Left forelimb (tissue), 1 donor: Measurements from ENCODE around the gene KCNAB2.
"Not testable (repeated sequence)": the region's sequence is repeated elsewhere in the genome, so short reads cannot be mapped to it uniquely, and the experiment has no call there.

ENCODE experiments used
- DNase-seq: peaks from one replicate; pipeline ENCODE4 v3.0.0-alpha.2; 2018; ENCODE audit warnings: low spot score

KCNAB2 gene

DNA sequence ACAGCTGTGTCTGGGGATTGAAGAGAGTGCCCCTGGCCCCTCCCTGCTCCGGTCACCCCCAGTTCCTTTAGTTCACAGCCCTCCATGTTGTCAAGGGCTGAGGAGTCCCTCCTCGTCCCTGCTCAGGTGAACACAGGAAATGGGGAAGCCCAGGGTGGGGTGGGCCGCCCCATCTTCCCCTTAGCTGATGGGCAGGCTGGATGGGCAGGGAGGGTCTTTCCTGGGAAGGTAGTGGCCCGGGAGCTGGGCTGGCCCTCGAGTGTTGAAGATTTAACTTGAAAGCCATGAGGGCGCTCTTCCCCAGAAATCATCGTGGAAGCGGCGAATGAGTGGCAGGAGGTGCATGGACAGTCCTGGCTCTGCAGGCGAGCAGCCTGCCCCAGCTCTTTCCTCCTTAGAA, 35.1 kb upstream of the KCNAB2 start:
- no peak for DNase-seq

DNA sequence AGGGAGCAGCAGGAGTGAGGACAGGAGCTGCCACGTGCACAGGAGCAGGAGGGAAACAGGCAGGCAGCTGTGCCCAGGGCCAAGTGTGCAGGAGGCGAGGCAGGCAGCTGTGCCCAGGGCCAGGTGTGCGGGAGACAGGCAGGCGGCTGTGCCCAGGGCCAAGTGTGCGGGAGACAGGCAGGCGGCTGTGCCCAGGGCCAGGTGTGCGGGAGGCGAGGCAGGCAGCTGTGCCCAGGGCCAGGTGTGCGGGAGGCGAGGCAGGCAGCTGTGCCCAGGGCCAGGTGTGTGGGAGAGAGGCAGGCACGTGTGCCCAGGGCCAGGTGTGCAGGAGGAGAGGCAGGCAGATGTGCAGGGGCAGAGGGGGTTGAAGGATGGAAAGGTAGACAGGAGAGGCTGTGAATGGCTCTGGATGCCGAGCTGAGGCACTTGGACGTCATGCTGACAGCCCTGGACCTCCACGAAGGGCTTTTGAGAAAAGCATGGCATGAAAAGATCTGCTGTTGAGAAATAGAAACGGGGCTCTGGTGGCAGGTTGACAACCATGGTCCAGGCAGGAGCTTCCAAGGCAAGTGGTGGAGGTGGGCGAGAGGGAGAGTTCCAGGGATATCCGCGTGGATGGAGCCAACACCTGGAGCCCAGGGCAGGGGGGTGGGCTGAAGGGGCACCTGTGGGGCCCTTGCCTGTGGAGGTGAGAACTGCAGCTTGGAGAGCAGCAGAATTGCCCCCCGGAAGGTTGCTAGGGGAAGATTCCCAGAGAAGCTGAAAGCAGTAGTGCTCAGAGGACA, 34.3 kb upstream of the KCNAB2 start:
- no peak for DNase-seq

DNA sequence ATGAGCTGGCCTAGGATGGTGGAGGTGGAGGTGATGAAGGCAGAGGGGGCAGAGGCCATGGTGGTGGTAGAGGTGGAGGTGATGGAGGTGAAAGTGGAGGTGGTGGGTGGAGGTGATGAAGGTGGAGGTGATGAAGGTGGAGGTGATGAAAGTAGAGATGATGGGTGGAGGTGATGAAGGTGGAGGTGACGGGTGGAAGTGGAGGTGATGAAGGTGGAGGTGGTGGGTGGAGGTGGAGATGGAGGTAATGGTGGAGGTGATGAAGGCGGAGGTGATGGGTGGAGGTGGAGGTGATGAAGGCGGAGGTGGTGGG, 33.8 kb upstream of the KCNAB2 start:
- no peak for DNase-seq

DNA sequence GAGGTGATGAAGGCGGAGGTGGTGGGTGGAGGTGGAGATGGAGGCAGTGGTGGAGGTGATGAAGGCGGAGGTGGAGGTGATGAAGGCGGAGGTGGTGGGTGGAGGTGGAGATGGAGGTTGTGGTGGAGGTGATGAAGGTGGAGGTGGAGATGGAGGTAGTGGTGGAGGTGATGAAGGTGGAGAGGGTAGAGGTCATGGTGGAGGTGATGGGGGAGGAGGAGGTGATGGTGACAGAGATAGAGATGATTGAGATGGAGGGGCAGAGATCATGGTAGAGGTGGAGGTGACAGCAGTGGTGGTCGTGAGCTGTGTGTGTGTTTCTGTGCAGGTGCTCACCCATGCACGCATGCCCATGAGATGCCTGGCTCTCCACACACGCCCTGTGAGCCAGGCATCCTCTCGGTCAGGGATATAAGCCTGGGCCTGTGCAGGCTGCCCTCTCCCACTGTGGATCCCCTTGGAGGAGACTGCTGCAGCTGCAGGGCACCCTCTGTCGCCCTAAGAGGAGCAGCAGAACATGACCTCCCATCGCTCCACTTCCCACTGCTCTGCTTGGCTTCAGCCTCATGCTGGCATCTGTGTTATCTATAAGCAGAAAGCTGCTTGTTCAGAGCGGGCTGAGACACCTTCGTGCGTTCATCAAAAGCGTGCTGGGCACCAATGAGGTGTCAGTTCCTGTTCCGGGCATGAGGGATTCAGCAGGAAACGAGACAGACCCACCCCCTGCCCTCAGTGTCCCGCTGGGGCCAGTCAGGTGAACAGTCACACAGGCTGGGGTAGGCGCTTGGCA, 33.0 kb upstream of the KCNAB2 start:
- no peak for DNase-seq

DNA sequence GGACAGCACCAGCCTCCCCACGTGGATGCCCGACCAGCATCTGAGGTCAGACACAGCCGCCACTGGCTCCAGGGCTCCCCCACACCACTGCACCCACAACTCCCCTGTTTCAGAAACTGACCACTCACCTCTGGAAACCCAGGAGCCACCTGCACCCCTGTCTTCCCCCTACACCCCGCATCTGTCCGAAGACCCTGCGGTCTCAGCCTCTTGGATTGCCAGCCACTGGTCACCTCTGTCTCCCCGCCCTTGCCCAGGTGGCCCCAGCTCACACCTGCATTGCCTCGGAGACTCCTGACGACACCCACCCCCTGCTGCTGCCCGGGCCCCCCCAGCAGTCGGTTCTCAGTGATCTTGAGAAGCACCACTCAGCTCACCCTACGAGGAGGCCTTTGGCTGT, 32.2 kb upstream of the KCNAB2 start:
- no peak for DNase-seq

DNA sequence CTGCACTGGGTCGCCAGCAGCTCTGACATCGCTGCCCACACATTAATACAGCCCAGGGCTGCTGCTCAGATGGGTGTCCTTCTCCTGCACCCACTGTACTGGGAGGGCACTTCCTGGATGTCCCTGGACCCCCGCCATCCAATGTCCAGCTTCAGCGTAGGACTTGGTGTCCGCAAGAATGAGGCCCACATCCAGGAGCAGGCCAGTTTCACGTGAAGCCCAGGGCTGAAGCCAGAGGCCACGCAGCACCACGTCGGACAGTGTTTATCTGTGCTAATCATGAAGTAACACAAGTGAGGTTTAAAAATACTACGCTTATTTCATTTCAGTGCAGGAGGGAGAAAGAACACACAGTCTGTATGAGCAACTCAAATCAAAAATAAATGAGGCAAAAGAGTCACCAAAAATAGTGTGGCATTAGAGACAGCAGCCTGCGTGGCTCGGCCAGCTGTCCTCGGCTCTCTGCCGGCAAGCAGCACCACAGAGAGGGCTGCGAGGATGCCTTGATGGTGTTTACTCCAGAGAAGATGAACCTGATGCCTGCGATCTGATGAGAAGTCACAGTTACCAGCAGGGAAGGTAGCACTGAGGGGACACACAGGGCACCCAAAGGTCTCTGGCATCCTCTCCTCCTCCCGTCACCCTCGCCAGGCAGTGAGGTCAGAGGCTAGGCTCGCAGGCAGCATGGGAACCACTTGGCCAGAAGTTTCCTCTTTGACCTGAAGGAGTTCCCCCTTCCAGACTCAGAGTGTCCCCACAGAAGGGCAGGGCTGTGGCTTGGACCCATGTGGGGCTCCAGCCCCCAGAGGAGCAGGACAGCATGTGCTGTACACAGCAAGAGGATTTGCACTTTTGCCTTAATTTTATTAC, 31.3 kb upstream of the KCNAB2 start:
- no peak for DNase-seq

DNA sequence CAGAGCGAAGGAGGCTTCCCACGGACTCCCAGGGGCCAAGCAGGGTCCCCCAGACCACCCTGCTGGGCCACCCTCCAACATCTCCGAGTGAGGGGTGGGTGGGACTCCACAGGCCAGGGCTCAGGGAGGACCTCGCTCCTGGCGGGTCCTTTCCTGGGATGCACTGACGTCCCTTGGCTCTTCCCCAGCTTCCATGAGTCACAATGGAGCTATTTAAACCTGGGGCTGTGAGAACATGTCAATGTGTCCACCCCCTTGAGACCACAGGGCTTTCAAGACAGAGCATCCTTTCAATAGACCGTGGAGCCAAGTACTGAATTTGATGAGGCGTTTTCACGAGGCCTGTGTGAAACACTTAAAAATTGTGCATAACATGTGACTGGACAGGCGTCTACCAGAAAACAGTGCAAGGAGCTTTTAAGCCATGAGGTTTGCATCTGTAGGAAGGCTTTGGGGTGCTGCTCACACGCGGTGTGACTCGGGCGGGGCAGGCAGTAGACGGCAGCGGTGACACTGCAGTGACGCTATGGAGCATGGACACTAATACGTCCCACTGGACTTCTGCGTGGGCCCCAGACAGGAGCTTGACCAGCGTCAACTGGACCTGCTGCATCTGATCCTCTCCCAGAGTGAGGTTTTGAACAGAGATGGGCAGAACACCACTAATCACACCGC, 29.4 kb upstream of the KCNAB2 start:
- DNase-seq, result no peak

DNA sequence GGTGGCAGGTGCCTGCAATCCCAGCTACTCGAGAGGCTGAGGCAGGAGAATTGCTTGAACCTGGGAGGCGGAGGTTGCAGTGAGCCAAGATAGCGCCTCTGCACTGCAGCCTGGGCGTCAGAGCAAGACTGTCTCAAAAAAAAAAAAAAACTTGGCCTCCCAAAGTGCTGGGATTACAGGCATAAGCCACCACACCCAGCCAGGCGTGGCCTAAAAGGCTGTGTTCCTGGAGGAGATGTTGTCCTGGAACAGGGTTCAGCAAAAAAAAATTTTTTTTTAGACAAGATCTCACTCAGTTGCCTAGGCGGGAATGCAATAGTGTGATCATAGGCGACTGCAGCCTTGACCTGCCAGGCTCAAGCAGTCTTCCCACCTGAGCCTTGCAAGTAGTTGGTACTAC, 28.0 kb upstream of the KCNAB2 start:
- DNase-seq, result not testable (repeated sequence)

DNA sequence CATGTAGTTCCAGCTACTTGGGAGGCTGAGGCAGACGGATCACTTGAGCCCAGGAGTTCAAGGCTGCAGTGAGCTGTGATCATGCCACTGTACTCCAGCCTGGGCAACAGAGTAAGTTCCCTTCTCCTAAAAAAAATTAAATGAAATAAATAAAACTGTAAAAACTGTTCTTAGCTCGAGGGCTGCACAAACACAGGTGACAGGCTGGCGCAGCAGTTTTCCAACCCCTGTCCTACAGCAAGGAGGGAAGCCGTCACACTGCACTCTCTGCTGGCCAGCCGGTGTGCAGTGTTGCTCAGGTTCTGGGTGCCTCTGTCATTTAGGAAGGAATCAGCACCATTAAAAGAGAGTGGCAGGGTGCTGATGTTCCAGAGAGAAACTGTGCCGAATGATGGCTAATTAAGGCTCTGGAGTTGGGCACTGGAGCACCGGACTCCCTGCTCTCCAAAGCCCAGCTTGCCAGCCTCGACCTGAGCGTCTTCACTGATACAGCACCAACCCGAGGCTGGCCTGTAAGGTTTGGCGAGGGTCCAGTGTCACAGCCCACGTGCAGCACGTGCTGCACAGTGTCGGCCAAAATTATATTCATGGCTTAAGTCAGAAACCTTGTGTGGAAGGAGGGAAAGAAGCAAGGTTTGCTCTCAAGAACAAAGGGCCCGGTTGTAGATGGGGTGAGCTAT, 26.4 kb upstream of the KCNAB2 start:
- DNase-seq, result no peak

DNA sequence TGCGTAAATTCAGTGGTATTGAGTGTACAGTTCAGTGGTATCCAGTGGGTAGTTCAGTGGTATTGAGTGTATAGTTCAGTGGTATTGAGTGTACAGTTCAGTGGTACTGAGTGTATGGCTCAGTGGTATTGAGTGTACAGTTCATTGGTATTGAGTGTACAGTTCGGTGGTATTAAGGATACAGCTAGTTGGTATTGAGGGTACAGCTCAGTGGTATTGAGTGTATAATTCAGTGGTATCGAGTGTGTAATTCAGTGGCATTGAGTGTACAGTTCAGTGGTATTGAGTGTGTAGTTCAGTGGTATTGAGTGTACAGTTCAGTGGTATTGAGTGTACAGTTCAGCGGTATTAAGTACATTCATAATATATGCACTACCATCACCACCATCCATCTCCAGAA, 23.5 kb upstream of the KCNAB2 start:
- no peak for DNase-seq

DNA sequence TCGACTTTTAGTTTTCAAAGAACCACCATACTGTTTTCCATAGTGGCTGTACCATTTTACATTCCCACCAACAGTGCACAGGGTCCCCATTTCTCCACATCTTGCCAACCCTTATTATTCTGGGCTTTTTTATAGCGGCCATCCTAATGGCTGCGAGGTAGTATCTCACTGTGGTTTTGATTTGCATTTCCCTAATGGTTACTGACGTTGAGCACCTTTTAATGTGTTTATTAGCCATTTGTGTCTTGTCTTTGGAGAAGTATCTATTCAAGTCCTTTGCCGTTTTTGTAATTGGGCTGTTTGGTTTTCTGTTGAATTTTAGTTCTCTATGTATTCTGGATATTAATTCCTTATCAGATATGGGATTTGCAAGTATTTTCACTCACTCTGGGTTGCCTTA, 22.3 kb upstream of the KCNAB2 start:
- DNase-seq, result no peak

DNA sequence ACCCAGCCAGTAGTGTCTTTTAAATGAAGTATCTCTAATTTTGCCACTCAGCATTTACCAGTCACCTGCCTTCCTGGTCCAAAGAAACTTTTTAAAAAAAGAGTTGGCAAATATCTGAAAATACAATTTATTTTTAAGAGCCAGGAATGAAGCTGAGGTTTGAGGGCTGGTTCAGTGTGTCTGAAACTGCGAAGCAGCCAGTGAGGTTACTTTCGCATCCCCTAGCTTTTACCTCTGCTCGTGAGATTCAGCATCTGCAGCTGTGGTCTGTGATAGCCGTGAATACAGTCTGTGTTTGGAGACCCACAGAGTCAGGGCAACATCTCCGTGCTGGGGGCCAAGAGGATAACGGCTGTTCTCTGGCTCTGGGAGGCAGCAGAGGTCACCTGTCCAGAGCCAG, 21.3 kb upstream of the KCNAB2 start:
- DNase-seq, result no peak

DNA sequence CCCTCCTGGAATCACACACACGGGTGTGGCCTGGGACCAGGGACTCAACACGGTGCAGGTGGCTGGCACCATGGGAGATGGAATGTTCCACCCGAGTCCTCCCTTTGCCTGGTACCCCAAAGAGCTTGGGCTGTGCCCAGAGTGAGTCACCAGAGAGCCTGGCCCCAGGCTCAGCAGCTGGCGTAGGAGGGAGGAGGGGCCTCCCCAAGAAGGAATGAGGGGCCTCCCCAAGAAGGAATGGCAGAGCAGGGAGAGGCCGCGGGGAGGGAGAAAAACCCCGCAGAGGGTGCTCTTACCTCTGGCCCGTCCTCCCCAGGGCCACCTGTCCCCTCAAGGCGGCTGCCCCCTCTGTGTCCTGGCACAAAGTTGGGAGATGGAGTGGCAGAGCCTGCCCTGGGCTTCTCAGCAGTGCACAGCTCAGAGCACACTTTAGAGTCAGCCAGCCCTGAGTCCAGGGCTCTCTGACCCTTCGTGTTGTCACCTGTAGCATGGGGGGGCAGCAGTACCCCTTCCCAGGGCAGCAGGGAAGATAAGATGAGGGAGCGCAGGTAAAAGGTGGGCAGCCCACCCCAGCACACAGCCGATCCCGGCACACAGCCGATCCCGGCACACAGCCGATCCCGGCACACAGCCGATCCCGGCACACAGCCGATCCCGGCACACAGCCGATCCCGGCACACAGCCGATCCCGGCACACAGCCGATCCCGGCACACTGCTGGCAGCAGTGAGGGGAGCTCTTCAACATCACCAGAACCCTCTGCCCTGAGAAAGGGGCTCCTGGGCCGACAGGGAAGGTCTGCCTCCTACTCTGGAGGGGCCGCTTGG, 20.2 kb upstream of the KCNAB2 start:
- no peak for DNase-seq

DNA sequence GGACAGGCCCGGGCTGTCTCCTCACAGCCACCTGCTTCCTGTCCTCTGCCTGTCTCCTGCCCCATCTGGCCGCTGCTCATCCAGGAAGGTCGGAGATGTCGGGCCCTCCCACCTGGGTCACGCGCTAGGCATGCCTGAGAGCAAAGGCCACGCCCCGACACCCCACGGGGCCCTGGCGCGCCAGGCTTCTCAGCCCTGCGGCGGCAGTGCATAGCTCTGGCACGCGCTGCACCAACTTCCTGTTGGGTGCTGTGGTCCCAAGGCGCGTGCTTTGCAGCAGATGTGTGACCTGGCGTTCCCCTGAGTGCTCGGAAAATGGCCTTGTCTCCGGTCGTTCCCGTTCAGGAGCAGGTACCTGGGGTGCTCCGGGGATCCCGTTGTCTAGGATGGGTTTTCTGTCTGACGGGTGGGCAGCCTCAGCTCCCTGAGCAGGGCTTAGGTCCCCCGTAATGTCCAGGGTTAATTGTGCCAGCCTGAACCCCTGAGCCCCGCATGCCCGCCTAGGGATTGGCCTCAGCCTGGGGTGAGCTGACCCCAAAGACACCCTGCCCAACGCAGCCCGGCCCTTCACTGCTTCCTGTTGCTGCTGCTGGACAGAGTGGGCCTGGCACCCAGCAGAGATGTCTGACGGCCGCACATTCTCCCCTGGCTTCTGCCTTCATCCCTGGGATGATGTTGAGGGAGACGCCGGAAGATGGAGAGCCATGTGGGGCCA, 19.4 kb upstream of the KCNAB2 start:
- no peak for DNase-seq

DNA sequence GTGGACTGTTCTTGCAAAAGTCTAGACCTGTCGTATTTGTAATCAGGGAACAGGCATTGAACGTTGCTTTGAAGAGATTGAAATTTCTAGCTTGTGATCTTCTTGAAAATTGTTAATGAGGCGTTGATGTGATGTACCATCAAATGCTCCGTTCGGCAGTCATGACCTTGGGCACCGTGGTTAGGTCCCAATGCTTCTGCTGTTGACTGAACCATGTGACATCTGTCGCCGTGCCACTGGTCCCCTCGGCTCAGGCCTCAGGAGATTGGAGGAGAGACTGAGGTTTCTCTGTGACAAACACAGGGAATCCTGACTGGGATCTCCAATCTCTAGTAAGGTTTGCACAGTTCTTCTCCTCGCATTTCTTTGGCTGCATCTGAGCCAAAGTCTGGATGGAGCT, 18.1 kb upstream of the KCNAB2 start:
- DNase-seq, result no peak

DNA sequence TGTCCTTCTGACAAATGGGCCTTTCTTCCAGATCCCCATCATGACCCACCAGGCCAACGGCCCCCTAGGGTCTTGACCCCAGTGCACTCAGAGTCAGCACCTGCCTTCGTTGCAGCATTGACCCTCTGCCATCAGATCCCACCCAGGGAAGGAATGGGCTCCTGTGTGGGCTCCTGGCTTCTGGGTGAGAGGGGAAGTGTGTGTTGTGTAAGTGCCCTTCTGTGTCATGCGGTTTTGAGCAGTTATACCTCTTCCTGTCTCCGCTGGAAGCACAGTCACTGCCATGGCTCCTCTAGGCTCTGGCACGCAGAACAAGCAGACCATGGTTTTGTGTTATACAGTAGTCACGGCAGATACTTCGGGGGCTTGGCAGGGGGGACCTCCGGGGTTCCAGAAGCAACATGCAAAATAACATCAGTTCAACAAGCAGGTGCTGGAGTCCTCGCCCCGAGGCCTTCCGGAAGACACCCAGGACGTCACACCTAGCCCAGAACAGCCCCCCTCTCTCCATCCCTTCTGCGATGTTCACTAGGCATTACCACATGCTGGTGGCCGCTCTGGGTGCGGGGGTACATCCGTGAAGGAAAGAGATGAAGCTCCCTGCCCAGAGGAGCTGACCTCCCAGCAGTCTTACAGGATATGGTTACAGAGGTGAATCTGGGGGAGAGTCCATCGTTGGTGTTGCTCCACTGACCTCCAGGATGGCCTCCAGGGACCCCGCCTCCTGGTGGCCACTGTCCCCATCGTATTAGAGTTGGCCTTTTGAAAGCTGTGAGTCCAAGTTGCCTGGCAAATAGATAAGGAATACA, 17.4 kb upstream of the KCNAB2 start:
- no peak for DNase-seq

DNA sequence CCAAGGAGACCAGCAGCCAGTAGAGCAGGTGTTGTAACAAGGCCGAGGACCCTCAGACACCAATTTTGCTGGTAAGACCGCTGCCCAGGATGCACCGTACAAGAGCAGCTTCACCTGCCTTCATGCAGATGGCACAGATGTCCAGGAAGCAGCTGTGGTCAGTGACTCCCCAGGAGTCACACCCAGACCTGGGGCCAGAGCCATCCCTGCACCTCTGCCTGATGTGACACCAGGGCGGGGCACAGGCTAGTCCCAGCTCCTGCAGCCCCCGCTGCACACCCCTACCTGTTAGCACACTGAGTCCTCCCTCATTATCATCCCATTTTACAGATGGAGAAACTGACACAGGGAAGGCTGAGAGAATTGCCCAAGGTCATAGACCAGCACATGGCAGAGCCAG, 16.3 kb upstream of the KCNAB2 start:
- DNase-seq, result no peak

DNA sequence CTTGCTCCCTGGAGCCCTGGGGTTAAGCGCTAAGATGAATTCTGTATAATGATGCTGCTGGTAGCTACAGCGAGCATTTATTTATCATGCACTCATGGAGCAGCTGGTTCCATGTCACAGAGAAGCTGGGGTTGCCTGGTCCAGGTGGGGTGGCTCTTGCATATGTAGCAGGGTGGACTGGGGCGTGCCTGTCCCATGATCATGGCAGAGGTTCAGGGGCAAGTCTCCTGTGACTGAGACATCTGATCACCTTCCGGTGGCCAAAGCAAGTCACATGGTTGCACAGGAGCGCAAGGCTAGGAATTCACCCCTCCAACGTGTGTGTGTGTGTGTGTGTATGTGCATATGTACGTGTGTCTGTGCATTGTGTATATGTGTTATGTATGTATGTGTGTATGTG, 15.6 kb upstream of the KCNAB2 start:
- DNase-seq, result no peak

DNA sequence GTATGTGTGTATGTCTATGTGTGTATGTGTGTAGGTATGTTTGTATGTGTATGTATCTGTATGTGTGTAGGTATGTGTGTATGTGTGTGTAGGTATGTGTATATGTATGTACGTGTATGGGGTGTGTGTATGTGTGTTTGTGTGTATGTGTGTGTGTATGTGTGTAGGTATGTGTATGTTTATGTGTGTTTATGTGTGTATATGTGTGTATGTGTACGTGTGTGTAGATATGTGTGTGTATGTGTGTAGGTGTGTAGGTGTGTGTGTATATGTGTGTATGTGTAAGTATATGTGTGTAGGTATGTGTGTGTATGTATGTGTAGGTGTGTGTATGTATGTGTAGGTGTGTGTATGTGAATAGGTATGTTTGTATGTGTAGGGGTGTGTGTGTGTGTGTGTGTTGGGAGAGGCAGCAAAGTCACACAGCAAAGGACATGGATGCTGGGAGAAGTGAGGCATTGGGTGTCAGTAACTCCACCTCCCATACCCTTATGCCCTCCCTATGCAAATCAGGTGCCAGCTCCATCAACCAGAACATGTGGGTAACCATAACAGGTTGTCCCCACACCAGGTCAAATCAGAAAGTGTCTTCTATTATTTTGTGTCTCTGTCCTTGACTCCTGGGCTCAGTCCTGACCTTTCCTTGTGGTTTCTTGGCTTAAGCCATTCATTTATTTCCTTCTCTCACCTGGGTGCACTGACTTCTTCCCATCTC, 15.0 kb upstream of the KCNAB2 start:
- no peak for DNase-seq
